Measurements from ENCODE around the gene PLEKHA4. TPM values are rescaled to one million over a fixed set of nuclear protein-coding genes. Genes with fewer than 3 reads are reported as not detected.

PLEKHA4 gene
- total and polyA plus RNA-seq, 2 of the 13 experiments (the other 11 are each of a cell fraction or from before 2014, with no cell fraction given), result 4.8 to 6.0 TPM

DNA sequence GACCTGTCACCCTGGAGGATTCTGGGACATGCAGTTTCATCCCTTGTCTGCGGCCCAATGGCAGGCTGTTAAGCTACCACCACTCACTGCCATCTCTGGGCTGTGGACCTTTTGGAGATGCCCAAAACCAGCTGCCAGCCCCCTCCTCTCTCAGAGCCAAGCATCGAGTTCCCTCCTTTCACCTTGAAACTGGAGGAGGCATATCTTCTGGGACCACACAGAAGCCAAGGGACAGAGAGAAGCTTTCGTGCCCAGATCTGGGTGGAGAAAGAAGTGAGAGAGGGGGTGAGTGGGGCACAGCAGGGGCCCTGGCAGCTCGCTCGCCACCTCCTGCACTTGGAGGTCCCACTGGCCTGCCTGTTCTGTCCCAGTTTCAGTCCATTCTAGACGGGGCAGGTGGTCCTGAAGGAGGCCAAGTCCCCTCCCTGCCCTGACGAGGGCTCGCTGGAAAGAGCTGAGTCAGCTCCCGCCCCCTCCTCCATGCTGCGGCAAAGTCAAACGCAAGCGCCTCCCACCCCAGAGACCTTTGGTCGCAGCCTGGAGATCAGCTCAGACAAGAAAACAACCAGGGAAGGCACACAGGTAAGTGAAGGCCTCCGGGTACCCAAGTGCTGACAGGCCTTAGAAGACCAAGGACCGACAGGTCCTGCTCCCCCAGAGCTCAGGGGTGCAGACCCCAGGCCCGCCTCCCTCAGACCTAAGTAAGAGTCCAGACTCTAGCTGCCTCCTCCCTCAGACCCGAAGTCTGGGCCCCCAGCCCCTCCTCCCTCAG lies 61.4 kb downstream of the PLEKHA4 start (continued):
- TF ChIP-seq ZNF788 (CRISPR knock-in tag; IDR thresholded peaks at IDR 0.05; ENCODE audit: borderline replicate concordance), result 0 out of 2 replicates have a peak, but pooled peaks have one; percentile 7
- TF ChIP-seq, protein P1, sequence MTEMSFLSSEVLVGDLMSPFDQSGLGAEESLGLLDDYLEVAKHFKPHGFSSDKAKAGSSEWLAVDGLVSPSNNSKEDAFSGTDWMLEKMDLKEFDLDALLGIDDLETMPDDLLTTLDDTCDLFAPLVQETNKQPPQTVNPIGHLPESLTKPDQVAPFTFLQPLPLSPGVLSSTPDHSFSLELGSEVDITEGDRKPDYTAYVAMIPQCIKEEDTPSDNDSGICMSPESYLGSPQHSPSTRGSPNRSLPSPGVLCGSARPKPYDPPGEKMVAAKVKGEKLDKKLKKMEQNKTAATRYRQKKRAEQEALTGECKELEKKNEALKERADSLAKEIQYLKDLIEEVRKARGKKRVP (CRISPR knock-in tag; IDR thresholded peaks at IDR 0.05), result no peak
- no peak; the same call in 1 of the 2 replicates for TF ChIP-seq ZNF552 (CRISPR knock-in tag; IDR thresholded peaks at IDR 0.05; ENCODE audit: borderline replicate concordance)
- TF ChIP-seq, protein P2, sequence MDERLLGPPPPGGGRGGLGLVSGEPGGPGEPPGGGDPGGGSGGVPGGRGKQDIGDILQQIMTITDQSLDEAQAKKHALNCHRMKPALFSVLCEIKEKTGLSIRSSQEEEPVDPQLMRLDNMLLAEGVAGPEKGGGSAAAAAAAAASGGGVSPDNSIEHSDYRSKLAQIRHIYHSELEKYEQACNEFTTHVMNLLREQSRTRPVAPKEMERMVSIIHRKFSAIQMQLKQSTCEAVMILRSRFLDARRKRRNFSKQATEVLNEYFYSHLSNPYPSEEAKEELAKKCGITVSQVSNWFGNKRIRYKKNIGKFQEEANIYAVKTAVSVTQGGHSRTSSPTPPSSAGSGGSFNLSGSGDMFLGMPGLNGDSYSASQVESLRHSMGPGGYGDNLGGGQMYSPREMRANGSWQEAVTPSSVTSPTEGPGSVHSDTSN (CRISPR knock-in tag; IDR thresholded peaks at IDR 0.05), result no peak
- TF ChIP-seq, protein P3, sequence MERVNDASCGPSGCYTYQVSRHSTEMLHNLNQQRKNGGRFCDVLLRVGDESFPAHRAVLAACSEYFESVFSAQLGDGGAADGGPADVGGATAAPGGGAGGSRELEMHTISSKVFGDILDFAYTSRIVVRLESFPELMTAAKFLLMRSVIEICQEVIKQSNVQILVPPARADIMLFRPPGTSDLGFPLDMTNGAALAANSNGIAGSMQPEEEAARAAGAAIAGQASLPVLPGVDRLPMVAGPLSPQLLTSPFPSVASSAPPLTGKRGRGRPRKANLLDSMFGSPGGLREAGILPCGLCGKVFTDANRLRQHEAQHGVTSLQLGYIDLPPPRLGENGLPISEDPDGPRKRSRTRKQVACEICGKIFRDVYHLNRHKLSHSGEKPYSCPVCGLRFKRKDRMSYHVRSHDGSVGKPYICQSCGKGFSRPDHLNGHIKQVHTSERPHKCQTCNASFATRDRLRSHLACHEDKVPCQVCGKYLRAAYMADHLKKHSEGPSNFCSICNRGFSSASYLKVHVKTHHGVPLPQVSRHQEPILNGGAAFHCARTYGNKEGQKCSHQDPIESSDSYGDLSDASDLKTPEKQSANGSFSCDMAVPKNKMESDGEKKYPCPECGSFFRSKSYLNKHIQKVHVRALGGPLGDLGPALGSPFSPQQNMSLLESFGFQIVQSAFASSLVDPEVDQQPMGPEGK (CRISPR knock-in tag; IDR thresholded peaks at IDR 0.05), result peak; percentile 80
- 0 out of 2 replicates have a peak, but pooled peaks have one; percentile 18 for TF ChIP-seq NFKB2 (CRISPR knock-in tag; IDR thresholded peaks at IDR 0.05; ENCODE audit: borderline replicate concordance)
- no peak for TF ChIP-seq THYN1 (CRISPR knock-in tag; IDR thresholded peaks at IDR 0.05; ENCODE audit: borderline replicate concordance, low read depth)
- 0 out of 2 replicates have a peak, but pooled peaks have one; percentile 38 for TF ChIP-seq ZNF792 (CRISPR knock-in tag; IDR thresholded peaks at IDR 0.05)
- TF ChIP-seq RELA (CRISPR knock-in tag; IDR thresholded peaks at IDR 0.05), result 0 out of 2 replicates have a peak, but pooled peaks have one; percentile 1
- TF ChIP-seq, protein P4, sequence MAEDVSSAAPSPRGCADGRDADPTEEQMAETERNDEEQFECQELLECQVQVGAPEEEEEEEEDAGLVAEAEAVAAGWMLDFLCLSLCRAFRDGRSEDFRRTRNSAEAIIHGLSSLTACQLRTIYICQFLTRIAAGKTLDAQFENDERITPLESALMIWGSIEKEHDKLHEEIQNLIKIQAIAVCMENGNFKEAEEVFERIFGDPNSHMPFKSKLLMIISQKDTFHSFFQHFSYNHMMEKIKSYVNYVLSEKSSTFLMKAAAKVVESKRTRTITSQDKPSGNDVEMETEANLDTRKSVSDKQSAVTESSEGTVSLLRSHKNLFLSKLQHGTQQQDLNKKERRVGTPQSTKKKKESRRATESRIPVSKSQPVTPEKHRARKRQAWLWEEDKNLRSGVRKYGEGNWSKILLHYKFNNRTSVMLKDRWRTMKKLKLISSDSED (CRISPR knock-in tag; IDR thresholded peaks at IDR 0.05), result no peak
- TF ChIP-seq, protein P5, sequence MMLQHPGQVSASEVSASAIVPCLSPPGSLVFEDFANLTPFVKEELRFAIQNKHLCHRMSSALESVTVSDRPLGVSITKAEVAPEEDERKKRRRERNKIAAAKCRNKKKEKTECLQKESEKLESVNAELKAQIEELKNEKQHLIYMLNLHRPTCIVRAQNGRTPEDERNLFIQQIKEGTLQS (CRISPR knock-in tag; IDR thresholded peaks at IDR 0.05), result no peak
- TF ChIP-seq ZNF839 (CRISPR knock-in tag; IDR thresholded peaks at IDR 0.05; ENCODE audit: borderline replicate concordance), result no peak
- peak; percentile 72; the same call in 1 of the 2 replicates for TF ChIP-seq GATA4 (IDR thresholded peaks at IDR 0.05; ENCODE audit: borderline replicate concordance, low read depth)
- TF ChIP-seq, protein P6, sequence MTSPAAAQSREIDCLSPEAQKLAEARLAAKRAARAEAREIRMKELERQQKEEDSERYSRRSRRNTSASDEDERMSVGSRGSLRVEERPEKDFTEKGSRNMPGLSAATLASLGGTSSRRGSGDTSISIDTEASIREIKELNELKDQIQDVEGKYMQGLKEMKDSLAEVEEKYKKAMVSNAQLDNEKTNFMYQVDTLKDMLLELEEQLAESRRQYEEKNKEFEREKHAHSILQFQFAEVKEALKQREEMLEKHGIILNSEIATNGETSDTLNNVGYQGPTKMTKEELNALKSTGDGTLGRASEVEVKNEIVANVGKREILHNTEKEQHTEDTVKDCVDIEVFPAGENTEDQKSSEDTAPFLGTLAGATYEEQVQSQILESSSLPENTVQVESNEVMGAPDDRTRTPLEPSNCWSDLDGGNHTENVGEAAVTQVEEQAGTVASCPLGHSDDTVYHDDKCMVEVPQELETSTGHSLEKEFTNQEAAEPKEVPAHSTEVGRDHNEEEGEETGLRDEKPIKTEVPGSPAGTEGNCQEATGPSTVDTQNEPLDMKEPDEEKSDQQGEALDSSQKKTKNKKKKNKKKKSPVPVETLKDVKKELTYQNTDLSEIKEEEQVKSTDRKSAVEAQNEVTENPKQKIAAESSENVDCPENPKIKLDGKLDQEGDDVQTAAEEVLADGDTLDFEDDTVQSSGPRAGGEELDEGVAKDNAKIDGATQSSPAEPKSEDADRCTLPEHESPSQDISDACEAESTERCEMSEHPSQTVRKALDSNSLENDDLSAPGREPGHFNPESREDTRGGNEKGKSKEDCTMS (CRISPR knock-in tag; conservative IDR thresholded peaks at IDR 0.05), result no peak
- 0 out of 2 replicates have a peak, but pooled peaks have one; percentile 61 for TF ChIP-seq ZNF383 (CRISPR knock-in tag; IDR thresholded peaks at IDR 0.05; ENCODE audit: borderline replicate concordance)
- TF ChIP-seq, protein P7, sequence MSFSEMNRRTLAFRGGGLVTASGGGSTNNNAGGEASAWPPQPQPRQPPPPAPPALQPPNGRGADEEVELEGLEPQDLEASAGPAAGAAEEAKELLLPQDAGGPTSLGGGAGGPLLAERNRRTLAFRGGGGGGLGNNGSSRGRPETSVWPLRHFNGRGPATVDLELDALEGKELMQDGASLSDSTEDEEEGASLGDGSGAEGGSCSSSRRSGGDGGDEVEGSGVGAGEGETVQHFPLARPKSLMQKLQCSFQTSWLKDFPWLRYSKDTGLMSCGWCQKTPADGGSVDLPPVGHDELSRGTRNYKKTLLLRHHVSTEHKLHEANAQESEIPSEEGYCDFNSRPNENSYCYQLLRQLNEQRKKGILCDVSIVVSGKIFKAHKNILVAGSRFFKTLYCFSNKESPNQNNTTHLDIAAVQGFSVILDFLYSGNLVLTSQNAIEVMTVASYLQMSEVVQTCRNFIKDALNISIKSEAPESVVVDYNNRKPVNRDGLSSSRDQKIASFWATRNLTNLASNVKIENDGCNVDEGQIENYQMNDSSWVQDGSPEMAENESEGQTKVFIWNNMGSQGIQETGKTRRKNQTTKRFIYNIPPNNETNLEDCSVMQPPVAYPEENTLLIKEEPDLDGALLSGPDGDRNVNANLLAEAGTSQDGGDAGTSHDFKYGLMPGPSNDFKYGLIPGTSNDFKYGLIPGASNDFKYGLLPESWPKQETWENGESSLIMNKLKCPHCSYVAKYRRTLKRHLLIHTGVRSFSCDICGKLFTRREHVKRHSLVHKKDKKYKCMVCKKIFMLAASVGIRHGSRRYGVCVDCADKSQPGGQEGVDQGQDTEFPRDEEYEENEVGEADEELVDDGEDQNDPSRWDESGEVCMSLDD (CRISPR knock-in tag; IDR thresholded peaks at IDR 0.05; ENCODE audit: borderline replicate concordance), result no peak
